DOHH2 (cell line): ENCODE data around the gene USP19.

ENCODE experiments used
- H3F3A ChIP-seq: fragments of 200-600 bp; sonication (generic), shearing (Covaris generic); 2 replicates; pipeline ENCODE4 v1.6.0; 2016; ENCODE audit warnings: antibody characterized with exemption, mild to moderate bottlenecking; ENCODE audit not compliant: control insufficient read depth, insufficient read depth
- H3K27ac ChIP-seq: fragments of 200-600 bp; sonication (generic); 2 replicates; pipeline ENCODE4 v1.5.1; 2014; ENCODE audit warnings: low read depth, mild to moderate bottlenecking, low read length, moderate library complexity
- H3K27me3 ChIP-seq: fragments of 200-600 bp; sonication (generic); 2 replicates; pipeline ENCODE4 v1.6.1; 2014; ENCODE audit warnings: mild to moderate bottlenecking, low read length, mixed read lengths; ENCODE audit not compliant: control insufficient read depth
- H3K36me3 ChIP-seq: fragments of 200-600 bp; sonication (generic); 2 replicates; pipeline ENCODE4 v1.6.1; 2014; ENCODE audit warnings: mild to moderate bottlenecking, low read length, moderate library complexity, mixed read lengths; ENCODE audit not compliant: control insufficient read depth
- H3K4me1 ChIP-seq: fragments of 200-600 bp; sonication (generic); 2 replicates; pipeline ENCODE4 v1.6.1; 2014; ENCODE audit warnings: mild to moderate bottlenecking, low read length, mixed read lengths; ENCODE audit not compliant: control insufficient read depth
- H3K4me2 ChIP-seq: fragments of 200-600 bp; sonication (generic); 2 replicates; pipeline ENCODE4 v1.6.0; 2014; ENCODE audit warnings: mild to moderate bottlenecking, low read length, moderate library complexity
- H3K4me3 ChIP-seq: fragments of 200-600 bp; sonication (generic); 2 replicates; pipeline ENCODE4 v1.5.1; 2014; ENCODE audit warnings: mild to moderate bottlenecking, low read length, mixed read lengths
- H3K79me2 ChIP-seq: fragments of 200-600 bp; sonication (generic); 2 replicates; pipeline ENCODE4 v1.6.1; 2014; ENCODE audit warnings: mild to moderate bottlenecking, low read length, mixed read lengths; ENCODE audit not compliant: control insufficient read depth
- H3K9me2 ChIP-seq: fragments of 200-600 bp; sonication (generic); replicated peaks from 2 replicates; pipeline ENCODE4 v1.6.1; 2014; ENCODE audit warnings: mild to moderate bottlenecking, low read length, mixed read lengths; ENCODE audit not compliant: control insufficient read depth
- H3K9me3 ChIP-seq: fragments of 200-600 bp; sonication (generic); 2 replicates; pipeline ENCODE4 v1.6.1; 2014; ENCODE audit warnings: antibody characterized with exemption, low read length, mixed read lengths; ENCODE audit not compliant: control insufficient read depth, insufficient read depth
- H4K20me1 ChIP-seq: fragments of 200-600 bp; sonication (generic); 2 replicates; pipeline ENCODE4 v1.6.0; 2014; ENCODE audit warnings: low read depth, mild to moderate bottlenecking, antibody characterized with exemption, low read length, moderate library complexity; ENCODE audit not compliant: control insufficient read depth, insufficient read depth
- CTCF ChIP-seq: fragments of 200-600 bp; sonication (generic); IDR thresholded peaks from one replicate; pipeline ENCODE4 v1.5.1; 2014; ENCODE audit warnings: antibody characterized with exemption, mild to moderate bottlenecking, low read depth, low read length; ENCODE audit not compliant: poor library complexity, severe bottlenecking
- EZH2phosphoT487 ChIP-seq: fragments of 200-600 bp; sonication (generic); IDR thresholded peaks from 2 replicates; pipeline ENCODE4 v1.6.1; 2017; ENCODE audit warnings: borderline replicate concordance, mild to moderate bottlenecking, antibody characterized with exemption, low read length, moderate library complexity, mixed read lengths

The USP19 gene

GRCh38 chr3:49161808-49162530 lies 41.3 kb upstream of the USP19 start:
- Histone ChIP-seq H3K27me3 (no peaks in the 10 kb centered on the region), H3K9me3 (peaks cover 5% of the 10 kb centered on the region; the same call in 1 of the 2 replicates), H3K27ac (no peak overlapping the region), H3K79me2 (peaks cover 41% of the 10 kb centered on the region), H3K4me1 (peaks cover 17% of the 10 kb centered on the region), H4K20me1 (no peaks in the 10 kb centered on the region), H3K4me2 (no peak overlapping the region), H3K9me2 (no peaks in the 10 kb centered on the region; the same call in 1 of the 2 replicates), H3K4me3 (no peak overlapping the region), H3K36me3 (peaks cover 35% of the 10 kb centered on the region), H3F3A (no peaks in the 10 kb centered on the region)
- TF ChIP-seq CTCF (no peak), EZH2phosphoT487 (no peak)

GRCh38 chr3:49161197-49161596 lies 40.6 kb upstream of the USP19 start:
- no peak overlapping the region for H3K4me2 ChIP-seq
- no peaks in the 10 kb centered on the region for H3K9me3 ChIP-seq
- H3K36me3 ChIP-seq = peaks cover 35% of the 10 kb centered on the region
- TF ChIP-seq CTCF = no peak
- no peak for TF ChIP-seq EZH2phosphoT487
- no peak overlapping the region for H3K4me3 ChIP-seq
- no peaks in the 10 kb centered on the region for H3K9me2 ChIP-seq
- H3K4me1 ChIP-seq = peaks cover 10% of the 10 kb centered on the region
- no peaks in the 10 kb centered on the region for H3F3A ChIP-seq
- H3K79me2 ChIP-seq = peaks cover 36% of the 10 kb centered on the region
- no peak overlapping the region for H3K27ac ChIP-seq
- H3K27me3 ChIP-seq = no peaks in the 10 kb centered on the region
- no peaks in the 10 kb centered on the region for H4K20me1 ChIP-seq

- Histone ChIP-seq H3K4me1 (no peaks in the 10 kb centered on the region), H3K36me3 (peaks cover 19% of the 10 kb centered on the region), H3K79me2 (peaks cover 12% of the 10 kb centered on the region), H3F3A (no peaks in the 10 kb centered on the region), H3K27ac (no peak overlapping the region), H3K4me3 (no peak overlapping the region), H3K9me2 (no peaks in the 10 kb centered on the region), H3K4me2 (no peak overlapping the region), H3K27me3 (no peaks in the 10 kb centered on the region), H3K9me3 (no peaks in the 10 kb centered on the region), H4K20me1 (no peaks in the 10 kb centered on the region)
- no peak for TF ChIP-seq CTCF
- TF ChIP-seq EZH2phosphoT487 = no peak
Observed at GRCh38 chr3:49158792-49159191, 38.2 kb upstream of the USP19 start.
